Hematopoietic multipotent progenitor cell treated with erythropoietin and hydrocortisone succinate and interleukin-3 and kit ligand, for 15 days (in vitro differentiated cells): ENCODE measurements around the gene CHD2.
A peak's percentile ranks its signal among the peaks of the same experiment; 100 is the strongest.

Experiments used
- DNase-seq: peaks from one replicate; pipeline ENCODE4 v3.0.0-alpha.2; 2015; ENCODE audit warnings: low spot score

Gene CHD2

GRCh38 chr15:92885224-92886041 is 14.7 kb upstream of the CHD2 start:
- DNase-seq, result peak; percentile 5

- DNase-seq, result peak; percentile 6
These were observed 14.0 kb upstream of the CHD2 start for GRCh38 chr15:92886042-92886537.

- DNase-seq, result peak; percentile 5
These were observed 13.3 kb upstream of the CHD2 start for GRCh38 chr15:92886815-92887214.

GRCh38 chr15:92887869-92888268 is 12.3 kb upstream of the CHD2 start:
- no peak for DNase-seq

GRCh38 chr15:92889390-92890107 is 10.6 kb upstream of the CHD2 start:
- peak; percentile 3 for DNase-seq

GRCh38 chr15:92891533-92892200 is 8.5 kb upstream of the CHD2 start:
- DNase-seq, result no peak

GRCh38 chr15:92892201-92892555 is 7.9 kb upstream of the CHD2 start:
- DNase-seq, result no peak

GRCh38 chr15:92893200-92893599 is 6.9 kb upstream of the CHD2 start:
- no peak for DNase-seq

- DNase-seq, result no peak
These were observed 3.6 kb upstream of the CHD2 start for GRCh38 chr15:92896561-92896960.

- DNase-seq, result no peak
These were observed 2.5 kb upstream of the CHD2 start for GRCh38 chr15:92897620-92898019.

- DNase-seq, result no peak
These were observed 1.0 kb upstream of the CHD2 start for GRCh38 chr15:92898988-92899582.

- DNase-seq, result peak; percentile 70
These were observed 550 bp upstream of the CHD2 start for GRCh38 chr15:92899601-92899947.

- DNase-seq, result peak; percentile 50
These were observed 577 bp downstream of the CHD2 start for GRCh38 chr15:92900731-92901071.

- DNase-seq, result peak; percentile 58
These were observed 1.1 kb downstream of the CHD2 start for GRCh38 chr15:92901072-92901761.

GRCh38 chr15:92901995-92902394 is 1.9 kb downstream of the CHD2 start:
- DNase-seq, result no peak

- DNase-seq, result no peak
These were observed 2.8 kb downstream of the CHD2 start for GRCh38 chr15:92902737-92903593.

GRCh38 chr15:92903631-92903965 is 3.5 kb downstream of the CHD2 start:
- DNase-seq, result no peak

- DNase-seq, result peak; percentile 97
These were observed 4.0 kb downstream of the CHD2 start for GRCh38 chr15:92903966-92904721.

- DNase-seq, result no peak
These were observed 4.8 kb downstream of the CHD2 start for GRCh38 chr15:92904722-92905571.
